B cell (primary cell): ENCODE measurements around the gene XPC. TPM values are rescaled to one million over a fixed set of nuclear protein-coding genes. Genes with fewer than 3 reads are reported as not detected.

Experiments used
- polyA plus RNA-seq: library from polyadenylated mRNA; depleted of rRNA; stranded (reverse); fragments of >200 nt; gene quantifications from 2 replicates; pipeline ENCODE4 v1.2.3, GENCODE V29; 2012
- total RNA-seq, 2 donors: library from RNA; stranded (reverse); fragments of 120-200 nt in 1 of 2; gene quantifications; 1 replicate in 1 of 2; 2 replicates in 1 of 2; pipeline versions ENCODE4 v1.2.3 to v1.2.4, GENCODE V29; 2013 to 2022

XPC gene
- total and polyA plus RNA-seq, 2 donors (not counting 1 experiment from before 2014, with no cell fraction given): 22.5 to 67.6 TPM

Other genes starting within 250 kb of the XPC start
- gene CHCHD4, start 53.7 kb downstream of the XPC start, total RNA-seq: 5.1 and 8.0 TPM in 2 replicates
- gene CHCHD4, start 53.7 kb downstream of the XPC start, polyA plus RNA-seq: 3.7 and 4.2 TPM in 2 replicates
- gene TMEM43, start 53.5 kb downstream of the XPC start, total RNA-seq: 37.4 and 37.6 TPM in 2 replicates
- 29.5 and 30.7 TPM in 2 replicates for gene TMEM43, start 53.5 kb downstream of the XPC start, polyA plus RNA-seq
- gene LSM3, start 216 bp upstream of the XPC start, total RNA-seq: 9.7 and 10.0 TPM in 2 replicates
- 2.8 and 4.2 TPM in 2 replicates for gene LSM3, start 216 bp upstream of the XPC start, polyA plus RNA-seq
- 48.7 and 50.1 TPM in 2 replicates for gene SLC6A6, start 224.0 kb upstream of the XPC start, total RNA-seq
- gene SLC6A6, start 224.0 kb upstream of the XPC start, polyA plus RNA-seq: 31.3 and 34.2 TPM in 2 replicates